Measurements from ENCODE around the gene OR2V1. TPM values are rescaled to one million over a fixed set of nuclear protein-coding genes. Genes with fewer than 3 reads are reported as not detected.
A peak's percentile ranks its signal among the peaks of the same experiment; 100 is the strongest.
"Not testable (repeated sequence)": the region's sequence is repeated elsewhere in the genome, so short reads cannot be mapped to it uniquely, and the experiment has no call there.

Gene OR2V1, protein sequence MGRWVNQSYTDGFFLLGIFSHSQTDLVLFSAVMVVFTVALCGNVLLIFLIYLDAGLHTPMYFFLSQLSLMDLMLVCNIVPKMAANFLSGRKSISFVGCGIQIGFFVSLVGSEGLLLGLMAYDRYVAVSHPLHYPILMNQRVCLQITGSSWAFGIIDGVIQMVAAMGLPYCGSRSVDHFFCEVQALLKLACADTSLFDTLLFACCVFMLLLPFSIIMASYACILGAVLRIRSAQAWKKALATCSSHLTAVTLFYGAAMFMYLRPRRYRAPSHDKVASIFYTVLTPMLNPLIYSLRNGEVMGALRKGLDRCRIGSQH
- not detected for total RNA-seq

DNA sequence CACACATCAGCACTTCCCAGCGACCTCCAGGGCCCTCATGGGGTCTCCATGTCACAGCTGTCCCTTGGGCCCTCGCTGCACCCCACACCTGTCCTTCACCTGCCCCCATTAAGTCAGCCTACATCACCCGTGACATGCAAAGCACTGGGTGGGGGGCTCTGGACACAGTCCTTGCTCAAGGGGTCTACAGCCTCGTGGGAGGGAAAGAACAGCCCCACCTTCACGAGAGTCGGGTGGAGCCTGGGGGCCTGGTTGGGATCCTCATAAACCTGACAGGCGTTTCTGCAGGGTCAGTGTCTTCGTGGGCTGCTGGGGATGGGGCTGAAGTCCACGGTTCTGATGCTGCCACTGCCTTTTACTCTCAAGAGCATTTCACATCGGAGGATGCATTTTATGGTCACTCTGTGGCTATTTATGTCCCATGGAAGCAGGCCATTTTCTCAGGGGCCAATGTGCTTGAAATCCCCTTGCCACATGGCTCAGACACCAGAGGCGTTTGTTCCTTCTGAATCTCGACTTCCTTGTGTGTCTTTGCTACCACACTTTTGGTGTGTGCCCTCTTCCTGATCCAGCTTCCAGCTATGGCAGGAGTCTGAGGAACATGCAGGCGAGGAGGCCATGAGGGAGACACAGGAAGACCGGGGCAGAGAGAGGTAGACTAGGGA, at the start of gene OR2V1:
Gene OR2V1, minus strand, starts transcription at position 338 of the 665 bp plus-strand sequence. CDS start 5,865 bp downstream, outside the sequence.
- intact Hi-C loops (cut with DNase I) = no loop called here
- H3K27ac ChIP-seq = no peak within 1 kb of the TSS
- no peaks in the 10 kb centered on the region for H3K36me3 ChIP-seq
- no peak within 1 kb of the TSS for H3K9ac ChIP-seq (ENCODE audit: low read depth in 2 of 2, low read length in 2 of 2)
- H3K4me1 ChIP-seq = no peaks in the 10 kb centered on the region
- H3K9me3 ChIP-seq = no peaks in the 10 kb centered on the region
- TF ChIP-seq, protein P1, sequence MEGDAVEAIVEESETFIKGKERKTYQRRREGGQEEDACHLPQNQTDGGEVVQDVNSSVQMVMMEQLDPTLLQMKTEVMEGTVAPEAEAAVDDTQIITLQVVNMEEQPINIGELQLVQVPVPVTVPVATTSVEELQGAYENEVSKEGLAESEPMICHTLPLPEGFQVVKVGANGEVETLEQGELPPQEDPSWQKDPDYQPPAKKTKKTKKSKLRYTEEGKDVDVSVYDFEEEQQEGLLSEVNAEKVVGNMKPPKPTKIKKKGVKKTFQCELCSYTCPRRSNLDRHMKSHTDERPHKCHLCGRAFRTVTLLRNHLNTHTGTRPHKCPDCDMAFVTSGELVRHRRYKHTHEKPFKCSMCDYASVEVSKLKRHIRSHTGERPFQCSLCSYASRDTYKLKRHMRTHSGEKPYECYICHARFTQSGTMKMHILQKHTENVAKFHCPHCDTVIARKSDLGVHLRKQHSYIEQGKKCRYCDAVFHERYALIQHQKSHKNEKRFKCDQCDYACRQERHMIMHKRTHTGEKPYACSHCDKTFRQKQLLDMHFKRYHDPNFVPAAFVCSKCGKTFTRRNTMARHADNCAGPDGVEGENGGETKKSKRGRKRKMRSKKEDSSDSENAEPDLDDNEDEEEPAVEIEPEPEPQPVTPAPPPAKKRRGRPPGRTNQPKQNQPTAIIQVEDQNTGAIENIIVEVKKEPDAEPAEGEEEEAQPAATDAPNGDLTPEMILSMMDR (IDR thresholded peaks at IDR 0.05) = no peak
- no peak for DNase-seq
- H3K27me3 ChIP-seq = peaks cover 6% of the 10 kb centered on the region
- no peak within 1 kb of the TSS for H3K4me3 ChIP-seq

DNA sequence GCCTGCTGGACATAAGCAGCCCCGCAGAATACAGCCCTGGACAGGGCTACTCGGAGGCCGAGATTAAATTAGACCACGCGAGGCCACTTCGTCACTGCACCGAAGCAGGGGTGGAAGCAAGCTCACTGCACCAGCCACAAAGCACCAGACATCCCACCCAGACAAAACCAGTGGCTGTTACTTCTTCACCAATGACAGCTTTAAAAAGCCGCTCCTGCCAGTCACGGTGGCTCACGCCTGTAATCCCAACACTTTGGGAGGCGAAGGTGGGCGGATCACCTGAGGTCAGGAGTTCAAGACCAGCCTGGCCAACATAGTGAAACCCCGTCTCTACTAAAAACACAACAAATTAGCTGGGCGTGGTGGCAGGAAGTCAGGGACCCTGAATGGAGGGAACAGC, 46.6 kb upstream of the OR2V1 start:
- H3K36me3 ChIP-seq; intact Hi-C loops (cut with DNase I); H3K9ac ChIP-seq (ENCODE audit: low read depth in 2 of 2, low read length in 2 of 2); H3K9me3 ChIP-seq; H3K27ac ChIP-seq; DNase-seq; H3K4me3 ChIP-seq; H3K4me1 ChIP-seq: not testable (repeated sequence)
- H3K27me3 ChIP-seq = peaks cover 19% of the 10 kb centered on the region

DNA sequence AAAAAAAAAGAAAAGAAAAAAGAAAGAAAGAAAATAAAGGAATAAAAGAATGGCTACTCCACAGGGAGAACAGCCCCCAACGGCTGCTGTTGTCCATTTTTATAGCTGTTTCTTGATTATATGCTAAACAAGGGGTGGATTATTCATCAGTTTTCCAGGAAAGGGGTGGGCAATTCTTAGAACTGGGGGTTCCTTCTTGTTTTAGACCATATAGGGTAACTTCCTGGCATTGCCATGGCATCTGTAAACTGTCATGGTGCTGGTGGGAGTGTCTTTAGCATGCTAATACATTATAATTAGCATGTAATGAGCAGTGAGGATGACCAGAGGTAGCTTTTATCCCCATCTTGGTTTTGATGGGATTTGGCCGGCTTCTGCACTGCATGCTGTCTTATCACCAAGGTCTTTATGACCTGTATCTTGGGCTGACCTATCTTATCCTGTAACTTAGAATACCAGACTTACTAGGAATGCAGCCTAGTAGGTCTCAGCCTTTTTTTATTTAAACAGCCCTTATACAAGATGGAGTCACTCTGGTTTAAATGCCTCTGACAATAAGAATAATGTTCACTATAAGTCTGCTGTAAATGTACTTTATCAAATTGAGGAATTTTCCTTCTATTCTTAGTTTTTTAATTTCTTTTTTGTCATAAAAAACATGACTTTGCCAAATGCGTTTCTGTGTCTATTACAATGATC, 45.4 kb upstream of the OR2V1 start:
- TF ChIP-seq, protein P1 (IDR thresholded peaks at IDR 0.05) = no peak
- H3K27me3 ChIP-seq = peaks cover 22% of the 10 kb centered on the region
- H3K9me3 ChIP-seq = no peaks in the 10 kb centered on the region

DNA sequence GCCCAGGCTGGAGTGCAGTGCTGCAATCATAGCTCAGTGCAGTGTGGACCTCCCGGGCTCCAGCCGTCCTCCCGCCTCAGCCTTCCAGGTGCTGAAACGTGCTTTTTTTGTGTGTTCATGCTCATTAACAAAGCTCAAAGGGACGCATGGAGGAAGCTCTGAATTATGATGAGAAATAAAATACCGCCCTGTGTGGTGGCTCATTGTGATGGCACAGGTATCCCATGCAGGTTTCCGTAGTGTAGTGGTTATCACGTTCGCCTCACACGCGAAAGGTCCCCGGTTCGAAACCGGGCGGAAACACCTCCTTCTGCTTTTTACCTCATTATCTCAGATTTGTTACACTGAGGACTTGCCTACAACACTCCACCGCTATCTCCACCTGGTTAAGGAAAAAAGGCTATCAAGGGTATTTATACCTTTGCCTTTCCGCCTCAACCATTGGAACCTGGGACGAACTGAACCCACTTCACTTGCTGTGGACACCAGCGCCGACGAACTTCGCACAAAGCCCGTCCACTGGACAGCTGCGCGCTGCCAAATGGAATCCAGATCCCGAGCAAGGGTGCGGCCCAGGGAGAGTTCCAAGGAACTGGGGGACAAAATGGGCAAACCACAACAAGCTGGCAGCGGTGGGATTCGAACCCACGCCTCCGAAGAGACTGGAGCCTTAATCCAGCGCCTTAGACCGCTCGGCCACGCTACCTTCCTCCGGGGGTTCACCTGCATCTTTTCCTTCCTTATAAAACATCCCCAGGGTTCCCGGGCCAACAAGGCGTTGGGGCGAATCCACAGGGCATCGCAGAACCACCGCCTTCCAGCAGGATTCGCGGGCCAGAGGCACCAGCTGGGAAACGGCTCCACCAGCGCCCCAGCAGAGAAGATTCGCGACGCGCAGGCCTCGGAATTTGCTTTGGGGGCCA, 42.7 kb upstream of the OR2V1 start:
- Histone ChIP-seq H3K36me3 (no peaks in the 10 kb centered on the region), H3K4me1 (peaks cover 3% of the 10 kb centered on the region), H3K9ac (ENCODE audit: low read depth in 2 of 2, low read length in 2 of 2) (no peak overlapping the region), H3K27ac (no peak overlapping the region), H3K27me3 (peaks cover 40% of the 10 kb centered on the region), H3K4me3 (no peak overlapping the region), H3K9me3 (no peaks in the 10 kb centered on the region)
- TF ChIP-seq, protein P1 (IDR thresholded peaks at IDR 0.05) = no peak
- DNase-seq = peak; percentile 60
- intact Hi-C loops (cut with DNase I) = no loop called here

More for the DNA sequence above, 45.4 kb upstream of the OR2V1 start:
- Histone ChIP-seq H3K36me3 (no peaks in the 10 kb centered on the region), H3K4me3 (no peak overlapping the region), H3K9ac (ENCODE audit: low read depth in 2 of 2, low read length in 2 of 2) (no peak overlapping the region), H3K27ac (no peak overlapping the region), H3K4me1 (no peaks in the 10 kb centered on the region)
- no peak for DNase-seq
- intact Hi-C loops (cut with DNase I) = no loop called here

DNA sequence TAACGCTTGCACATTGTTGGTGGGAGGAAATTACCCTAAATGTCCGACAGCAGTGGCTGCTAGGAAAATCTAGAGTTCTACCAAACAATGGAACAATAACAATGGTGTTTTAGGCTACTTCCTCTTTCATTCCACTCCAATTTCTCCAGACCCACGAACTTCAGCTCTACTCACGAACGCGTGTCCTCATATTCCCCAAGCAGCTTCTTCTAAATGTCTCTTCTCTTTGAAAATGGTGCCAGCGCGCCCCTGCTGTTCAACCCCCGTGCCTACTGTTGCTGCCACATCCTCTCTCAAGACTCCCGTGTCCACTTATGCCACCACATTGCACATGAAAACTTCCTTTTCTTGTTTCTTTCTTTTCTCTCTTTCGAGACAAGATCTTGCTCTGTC, 42.1 kb upstream of the OR2V1 start:
- H3K4me1 ChIP-seq = peaks cover 3% of the 10 kb centered on the region
- TF ChIP-seq, protein P1 (IDR thresholded peaks at IDR 0.05) = no peak
- no peak overlapping the region for H3K27ac ChIP-seq
- H3K9me3 ChIP-seq = no peaks in the 10 kb centered on the region
- H3K4me3 ChIP-seq = no peak overlapping the region
- intact Hi-C loops (cut with DNase I) = no loop called here
- peaks cover 47% of the 10 kb centered on the region for H3K27me3 ChIP-seq
- no peak for DNase-seq
- no peaks in the 10 kb centered on the region for H3K36me3 ChIP-seq
- H3K9ac ChIP-seq (ENCODE audit: low read depth in 2 of 2, low read length in 2 of 2) = no peak overlapping the region
